Measurements from ENCODE around the gene KCNC1. TPM values are rescaled to one million over a fixed set of nuclear protein-coding genes. Genes with fewer than 3 reads are reported as not detected.

Gene KCNC1
- total RNA-seq, 1 donor from 2014 or later = not detected

DNA sequence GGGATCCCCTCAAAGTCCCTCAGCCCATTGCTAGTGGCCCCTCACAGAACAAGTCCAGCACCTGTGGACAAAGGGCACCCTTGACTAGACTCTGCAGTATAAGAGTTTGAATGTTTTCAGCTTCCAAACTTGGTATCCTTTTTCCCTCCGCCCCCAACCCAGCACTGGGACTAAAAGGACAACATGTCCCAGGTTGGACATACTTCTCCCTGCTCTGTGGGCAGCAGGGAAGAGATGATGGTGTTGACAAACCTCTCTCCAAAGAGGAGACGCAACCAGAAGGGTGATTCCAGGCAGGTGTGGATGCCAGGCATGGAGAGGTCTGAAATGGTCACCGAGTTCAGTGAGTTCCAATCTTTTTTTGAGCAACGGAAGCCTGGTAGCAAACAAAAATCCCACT, 19.7 kb upstream of the KCNC1 start:
- DNase-seq (ENCODE audit: low read depth in 2 of 2) = no peak

DNA sequence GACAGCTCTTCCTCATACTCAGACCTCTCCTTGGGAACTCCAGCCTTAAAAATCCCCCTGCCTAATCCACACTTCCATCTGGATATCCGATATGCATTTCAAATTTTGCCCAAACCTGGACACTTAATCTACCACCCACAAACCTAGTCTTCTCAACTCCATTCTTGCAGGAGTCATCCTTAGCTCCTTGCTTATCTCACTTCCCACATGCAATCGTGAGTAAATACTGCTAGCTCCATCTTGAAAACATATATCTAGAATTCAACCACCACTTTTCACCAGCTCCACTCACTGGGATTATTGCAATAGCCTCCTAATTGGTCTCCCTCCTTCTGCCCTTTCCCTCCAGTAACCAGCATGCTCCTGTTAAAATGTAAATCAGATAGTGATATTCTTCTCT, 17.8 kb upstream of the KCNC1 start:
- DNase-seq (ENCODE audit: low read depth in 2 of 2) = no peak

DNA sequence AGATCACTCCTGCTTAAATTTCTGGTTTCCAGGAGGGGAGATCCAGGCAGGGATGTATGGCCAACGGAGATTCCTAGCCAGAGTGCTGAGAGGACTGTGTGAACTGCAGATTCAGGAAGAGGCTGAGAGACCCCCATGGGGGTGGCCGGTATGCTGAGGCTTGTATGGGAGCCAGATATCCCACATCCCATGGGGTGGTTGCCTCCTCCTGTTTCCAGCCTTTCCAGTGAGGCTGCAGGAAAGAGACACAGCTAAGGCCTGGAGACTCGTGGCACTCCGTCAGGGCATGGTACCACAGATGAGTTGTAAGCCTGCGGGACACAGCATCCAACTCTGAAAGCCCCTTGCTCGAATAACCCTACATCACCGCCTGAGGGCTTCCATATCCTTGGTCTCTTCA, 16.6 kb upstream of the KCNC1 start:
- DNase-seq (ENCODE audit: low read depth in 2 of 2) = no peak

DNA sequence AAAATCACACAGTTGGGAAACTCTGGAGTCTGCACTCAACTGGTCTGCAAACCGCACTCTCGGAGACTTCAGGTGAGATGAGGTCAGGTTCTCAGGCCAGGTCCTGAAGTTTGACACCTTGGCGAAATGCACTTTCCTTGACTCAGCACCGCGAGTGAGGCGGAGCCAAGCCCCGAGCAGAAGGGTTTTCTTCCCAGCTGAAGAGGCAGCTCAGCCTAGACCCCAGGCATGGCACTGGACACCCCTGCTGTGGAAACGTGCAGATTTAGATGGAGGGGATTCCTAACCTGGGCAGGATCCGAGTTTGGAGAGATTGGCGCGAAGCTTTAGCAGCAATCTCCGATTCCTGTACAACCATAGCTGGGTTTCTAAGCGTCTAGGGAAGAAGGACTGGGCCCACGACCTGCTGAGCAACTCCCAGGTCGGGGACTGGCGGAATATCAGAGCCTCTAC, 16.0 kb upstream of the KCNC1 start:
- DNase-seq (ENCODE audit: low read depth in 2 of 2) = no peak

DNA sequence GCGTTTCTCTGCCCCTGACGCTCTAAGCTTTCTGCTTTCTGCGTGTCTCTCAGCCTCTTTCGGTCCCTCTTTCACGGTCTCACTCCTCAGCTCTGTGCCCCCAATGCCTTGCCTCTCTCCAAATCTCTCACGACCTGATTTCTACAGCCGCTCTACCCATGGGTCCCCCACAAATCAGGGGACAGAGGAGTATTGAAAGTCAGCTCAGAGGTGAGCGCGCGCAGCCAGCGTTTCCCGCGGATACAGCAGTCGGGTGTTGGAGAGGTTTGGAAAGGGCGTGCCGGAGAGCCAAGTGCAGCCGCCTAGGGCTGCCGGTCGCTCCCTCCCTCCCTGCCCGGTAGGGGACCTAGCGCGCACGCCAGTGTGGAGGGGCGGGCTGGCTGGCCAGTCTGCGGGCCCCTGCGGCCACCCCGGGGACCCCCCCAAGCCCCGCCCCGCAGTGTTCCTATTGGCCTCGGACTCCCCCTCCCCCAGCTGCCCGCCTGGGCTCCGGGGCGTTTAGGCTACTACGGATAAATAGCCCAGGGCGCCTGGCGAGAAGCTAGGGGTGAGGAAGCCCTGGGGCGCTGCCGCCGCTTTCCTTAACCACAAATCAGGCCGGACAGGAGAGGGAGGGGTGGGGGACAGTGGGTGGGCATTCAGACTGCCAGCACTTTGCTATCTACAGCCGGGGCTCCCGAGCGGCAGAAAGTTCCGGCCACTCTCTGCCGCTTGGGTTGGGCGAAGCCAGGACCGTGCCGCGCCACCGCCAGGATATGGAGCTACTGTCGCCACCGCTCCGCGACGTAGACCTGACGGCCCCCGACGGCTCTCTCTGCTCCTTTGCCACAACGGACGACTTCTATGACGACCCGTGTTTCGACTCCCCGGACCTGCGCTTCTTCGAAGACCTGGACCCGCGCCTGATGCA, 15.3 kb upstream of the KCNC1 start, which contains the start of gene MYOD1:
Gene MYOD1 (plus strand): TSS at position 544 of the 910 bp plus-strand sequence. CDS start 212 bp downstream, at position 756.
- DNase-seq (ENCODE audit: low read depth in 2 of 2) = no peak

DNA sequence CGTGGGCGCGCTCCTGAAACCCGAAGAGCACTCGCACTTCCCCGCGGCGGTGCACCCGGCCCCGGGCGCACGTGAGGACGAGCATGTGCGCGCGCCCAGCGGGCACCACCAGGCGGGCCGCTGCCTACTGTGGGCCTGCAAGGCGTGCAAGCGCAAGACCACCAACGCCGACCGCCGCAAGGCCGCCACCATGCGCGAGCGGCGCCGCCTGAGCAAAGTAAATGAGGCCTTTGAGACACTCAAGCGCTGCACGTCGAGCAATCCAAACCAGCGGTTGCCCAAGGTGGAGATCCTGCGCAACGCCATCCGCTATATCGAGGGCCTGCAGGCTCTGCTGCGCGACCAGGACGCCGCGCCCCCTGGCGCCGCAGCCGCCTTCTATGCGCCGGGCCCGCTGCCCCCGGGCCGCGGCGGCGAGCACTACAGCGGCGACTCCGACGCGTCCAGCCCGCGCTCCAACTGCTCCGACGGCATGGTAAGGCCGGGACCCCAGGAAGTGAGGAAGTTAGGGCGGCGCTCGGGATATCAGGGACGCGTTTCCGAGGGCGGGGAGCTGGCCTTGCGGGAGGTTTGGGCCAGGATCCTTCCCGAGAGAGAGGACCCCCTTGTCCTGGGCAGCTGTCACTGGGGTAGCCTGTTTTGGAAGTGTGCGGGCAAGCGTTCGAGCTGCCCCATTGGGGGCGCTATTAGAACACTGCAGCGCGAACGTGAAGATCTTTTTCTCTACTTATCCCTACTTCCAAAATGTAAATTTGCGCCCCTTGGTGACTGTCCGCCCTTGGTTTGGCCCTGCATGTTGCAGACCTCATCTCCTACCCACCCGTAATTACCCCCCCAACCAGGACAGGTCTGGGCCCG, 14.4 kb upstream of the KCNC1 start:
- DNase-seq (ENCODE audit: low read depth in 2 of 2) = peak; percentile 14 to 52

DNA sequence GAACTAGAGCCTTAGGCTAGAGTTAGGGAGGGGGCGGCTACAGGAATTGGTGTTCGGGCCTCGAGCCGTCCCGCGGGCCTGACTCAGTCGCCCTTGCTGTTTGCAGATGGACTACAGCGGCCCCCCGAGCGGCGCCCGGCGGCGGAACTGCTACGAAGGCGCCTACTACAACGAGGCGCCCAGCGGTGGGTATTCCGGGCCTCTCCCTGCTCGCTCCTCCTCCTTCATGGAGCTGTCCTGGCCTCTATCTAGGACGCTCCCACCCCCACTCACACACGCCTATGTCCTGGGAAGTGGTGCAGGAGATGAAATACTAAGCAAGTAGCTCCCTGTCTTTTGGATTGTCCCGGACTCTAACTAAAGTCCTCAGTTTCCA, 13.8 kb upstream of the KCNC1 start:
- no peak for DNase-seq (ENCODE audit: low read depth in 2 of 2)

DNA sequence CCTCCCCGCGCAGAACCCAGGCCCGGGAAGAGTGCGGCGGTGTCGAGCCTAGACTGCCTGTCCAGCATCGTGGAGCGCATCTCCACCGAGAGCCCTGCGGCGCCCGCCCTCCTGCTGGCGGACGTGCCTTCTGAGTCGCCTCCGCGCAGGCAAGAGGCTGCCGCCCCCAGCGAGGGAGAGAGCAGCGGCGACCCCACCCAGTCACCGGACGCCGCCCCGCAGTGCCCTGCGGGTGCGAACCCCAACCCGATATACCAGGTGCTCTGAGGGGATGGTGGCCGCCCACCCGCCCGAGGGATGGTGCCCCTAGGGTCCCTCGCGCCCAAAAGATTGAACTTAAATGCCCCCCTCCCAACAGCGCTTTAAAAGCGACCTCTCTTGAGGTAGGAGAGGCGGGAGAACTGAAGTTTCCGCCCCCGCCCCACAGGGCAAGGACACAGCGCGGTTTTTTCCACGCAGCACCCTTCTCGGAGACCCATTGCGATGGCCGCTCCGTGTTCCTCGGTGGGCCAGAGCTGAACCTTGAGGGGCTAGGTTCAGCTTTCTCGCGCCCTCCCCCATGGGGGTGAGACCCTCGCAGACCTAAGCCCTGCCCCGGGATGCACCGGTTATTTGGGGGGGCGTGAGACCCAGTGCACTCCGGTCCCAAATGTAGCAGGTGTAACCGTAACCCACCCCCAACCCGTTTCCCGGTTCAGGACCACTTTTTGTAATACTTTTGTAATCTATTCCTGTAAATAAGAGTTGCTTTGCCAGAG, 13.2 kb upstream of the KCNC1 start:
- no peak for DNase-seq (ENCODE audit: low read depth in 2 of 2)

DNA sequence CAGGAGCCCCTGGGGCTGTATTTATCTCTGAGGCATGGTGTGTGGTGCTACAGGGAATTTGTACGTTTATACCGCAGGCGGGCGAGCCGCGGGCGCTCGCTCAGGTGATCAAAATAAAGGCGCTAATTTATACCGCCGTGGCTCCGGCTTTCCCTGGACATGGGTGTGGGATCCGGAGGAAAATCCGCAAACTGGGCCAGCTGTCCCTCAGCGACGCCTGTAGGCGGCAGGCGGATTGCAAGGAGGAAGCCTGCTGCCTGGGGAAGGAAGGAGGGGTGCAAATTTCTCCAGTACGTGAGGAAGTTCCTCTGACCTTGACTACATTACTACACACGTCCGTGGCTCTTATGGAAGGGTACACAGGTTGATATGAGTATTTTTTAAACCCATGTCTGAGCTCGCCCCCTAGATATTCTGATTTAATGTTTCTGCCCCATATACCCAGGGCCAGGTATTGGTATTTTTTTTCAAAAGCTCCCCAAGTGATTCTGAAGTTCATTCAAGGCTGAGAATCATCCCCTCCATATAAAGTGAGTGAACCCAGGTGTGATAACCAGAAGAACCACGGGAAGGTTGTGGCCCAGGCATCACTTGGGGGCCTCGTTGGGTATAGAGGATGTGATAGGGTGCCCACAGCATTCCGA, 12.5 kb upstream of the KCNC1 start:
- peak in 1 of 2 donors; percentile 32 for DNase-seq (ENCODE audit: low read depth in 2 of 2)

DNA sequence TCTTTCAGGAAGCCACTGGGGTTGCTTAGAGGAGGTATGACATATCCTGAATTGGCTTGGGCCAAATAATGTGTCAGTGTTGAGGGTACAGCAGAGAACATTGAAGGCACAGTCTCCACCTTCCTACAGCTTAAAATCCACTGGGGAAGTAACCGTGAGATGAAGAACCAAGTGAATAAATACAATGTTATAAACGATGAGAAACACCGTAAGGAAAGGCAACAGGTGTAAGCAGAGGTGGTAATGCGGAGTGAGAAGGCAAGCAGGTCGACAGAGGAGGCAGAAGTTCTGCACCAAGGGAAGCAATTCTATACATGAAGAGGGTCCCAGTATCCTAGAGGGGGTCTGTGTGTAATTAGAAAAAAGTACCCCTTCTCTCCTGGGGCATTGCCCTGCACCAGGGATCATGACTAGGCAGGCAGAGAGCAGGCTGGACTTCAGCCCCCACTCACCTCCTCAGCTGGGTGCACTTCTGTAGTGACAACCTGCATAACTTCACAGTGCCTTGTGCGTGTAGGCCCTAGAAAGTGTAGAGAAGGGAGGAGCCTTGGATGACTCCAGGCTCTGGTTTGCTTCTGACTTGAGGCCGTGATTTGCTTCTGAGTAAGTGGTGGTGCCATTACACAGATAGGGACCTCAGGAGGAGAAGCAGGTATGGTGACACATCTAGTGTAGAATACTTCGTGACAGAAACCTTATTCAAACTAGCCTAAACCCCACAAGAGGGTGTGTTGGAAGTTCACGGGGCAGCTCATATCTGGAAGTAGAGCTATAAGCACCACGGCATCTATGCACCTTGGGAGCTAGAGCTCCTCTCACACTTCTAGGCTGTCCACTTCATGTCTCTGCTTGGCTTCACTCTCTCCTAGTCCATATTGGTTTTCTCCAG, 10.3 kb upstream of the KCNC1 start:
- no peak for DNase-seq (ENCODE audit: low read depth in 2 of 2)

DNA sequence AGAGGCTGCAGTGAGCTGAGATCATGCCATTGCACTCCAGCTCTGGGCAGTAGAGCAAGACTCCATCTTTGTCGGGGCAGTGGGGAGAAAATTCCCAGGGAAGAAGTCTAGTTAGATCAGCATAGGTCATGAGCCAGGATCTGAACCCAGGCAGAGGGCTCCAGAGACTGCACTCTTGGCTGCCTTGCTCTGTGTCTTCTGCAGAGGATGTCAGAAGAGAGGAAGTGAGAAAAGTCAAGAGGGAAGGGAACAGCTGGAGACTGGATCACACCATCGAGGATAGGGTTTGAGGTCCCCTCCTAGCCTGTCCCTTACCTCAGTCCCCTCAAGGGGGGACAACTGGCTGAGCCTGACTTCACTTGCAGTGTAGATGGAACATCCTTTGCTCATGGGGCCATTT, 9.4 kb upstream of the KCNC1 start:
- no peak for DNase-seq (ENCODE audit: low read depth in 2 of 2)

DNA sequence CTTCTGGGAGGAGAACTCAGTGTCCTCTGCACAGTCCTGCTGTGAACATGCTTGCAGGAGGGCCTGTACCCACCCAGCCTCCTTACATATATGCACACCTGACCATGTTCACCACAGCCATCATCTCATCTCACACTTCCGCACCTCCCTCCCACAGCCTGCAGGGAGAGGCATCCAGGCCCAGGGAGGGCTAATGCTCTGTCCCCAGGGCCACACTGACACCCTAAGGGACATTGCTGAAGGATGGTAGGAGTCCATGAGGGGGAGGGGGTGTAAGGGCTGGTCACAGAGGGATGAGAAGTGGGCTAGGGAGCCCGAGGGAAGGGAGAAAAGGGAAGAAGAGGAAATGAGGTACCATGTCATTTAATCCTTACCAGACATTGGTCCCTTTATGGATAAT, 4.4 kb upstream of the KCNC1 start:
- no peak for DNase-seq (ENCODE audit: low read depth in 2 of 2)

DNA sequence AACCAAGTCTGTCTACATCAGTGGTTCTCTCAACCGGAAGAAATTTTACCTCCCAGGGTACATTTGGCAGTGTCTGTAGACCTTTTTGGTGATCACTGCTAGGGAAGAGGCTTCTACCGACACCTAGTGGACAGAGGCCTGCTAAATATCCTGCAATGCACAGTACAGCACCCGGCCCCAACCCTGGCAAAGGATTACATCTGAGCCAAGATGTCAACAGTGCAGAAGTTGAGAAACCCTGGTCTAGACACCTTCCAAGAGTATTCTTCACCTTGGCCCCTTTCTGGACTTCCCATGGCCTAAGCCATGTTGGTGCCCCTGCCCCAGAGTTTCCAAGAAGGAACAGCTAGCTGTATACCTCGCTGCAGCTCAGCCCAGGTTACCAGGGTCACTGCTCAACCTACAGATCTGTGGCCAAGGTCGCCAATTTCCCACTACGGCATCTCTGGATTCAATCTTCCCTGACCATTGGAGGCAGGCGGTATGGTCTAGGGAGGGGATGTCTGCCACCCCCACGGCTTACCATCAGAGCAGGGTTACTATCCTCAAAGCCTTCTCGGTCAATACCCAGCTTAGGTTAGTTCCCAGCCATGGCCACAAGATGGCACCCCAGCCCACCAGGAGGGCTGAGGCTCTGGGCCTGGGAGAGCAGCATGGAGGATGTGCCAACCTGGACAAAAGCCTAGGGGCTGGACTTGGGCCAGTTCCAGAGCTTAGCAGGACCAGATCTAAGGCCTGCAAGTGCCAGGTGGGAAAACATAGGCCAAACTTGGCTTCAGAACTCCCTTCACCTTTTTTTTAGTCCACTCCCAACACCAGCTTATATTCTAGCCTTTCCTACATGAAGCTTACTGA, 3.7 kb upstream of the KCNC1 start:
- DNase-seq (ENCODE audit: low read depth in 2 of 2) = peak; percentile 60 to 74

DNA sequence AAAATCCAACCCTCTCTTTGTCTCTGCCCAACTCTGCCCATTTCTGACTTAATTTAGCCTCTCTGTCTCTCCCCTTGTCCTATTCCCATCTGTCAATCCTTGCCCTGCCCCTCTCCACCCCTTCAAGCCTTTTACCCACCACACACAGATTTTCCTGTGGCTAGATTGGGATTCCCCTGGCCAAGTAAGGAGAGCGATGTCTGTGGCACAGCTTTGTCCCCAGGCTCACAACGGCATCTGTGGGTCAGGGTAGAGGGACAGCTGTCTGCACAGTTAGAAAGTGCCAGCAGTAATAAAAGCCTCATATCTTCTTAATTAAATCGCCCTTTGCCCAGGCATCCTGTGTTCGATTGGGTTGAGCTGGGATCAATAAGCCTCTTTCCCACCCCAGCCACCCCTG, 1.3 kb upstream of the KCNC1 start:
- DNase-seq (ENCODE audit: low read depth in 2 of 2) = no peak

DNA sequence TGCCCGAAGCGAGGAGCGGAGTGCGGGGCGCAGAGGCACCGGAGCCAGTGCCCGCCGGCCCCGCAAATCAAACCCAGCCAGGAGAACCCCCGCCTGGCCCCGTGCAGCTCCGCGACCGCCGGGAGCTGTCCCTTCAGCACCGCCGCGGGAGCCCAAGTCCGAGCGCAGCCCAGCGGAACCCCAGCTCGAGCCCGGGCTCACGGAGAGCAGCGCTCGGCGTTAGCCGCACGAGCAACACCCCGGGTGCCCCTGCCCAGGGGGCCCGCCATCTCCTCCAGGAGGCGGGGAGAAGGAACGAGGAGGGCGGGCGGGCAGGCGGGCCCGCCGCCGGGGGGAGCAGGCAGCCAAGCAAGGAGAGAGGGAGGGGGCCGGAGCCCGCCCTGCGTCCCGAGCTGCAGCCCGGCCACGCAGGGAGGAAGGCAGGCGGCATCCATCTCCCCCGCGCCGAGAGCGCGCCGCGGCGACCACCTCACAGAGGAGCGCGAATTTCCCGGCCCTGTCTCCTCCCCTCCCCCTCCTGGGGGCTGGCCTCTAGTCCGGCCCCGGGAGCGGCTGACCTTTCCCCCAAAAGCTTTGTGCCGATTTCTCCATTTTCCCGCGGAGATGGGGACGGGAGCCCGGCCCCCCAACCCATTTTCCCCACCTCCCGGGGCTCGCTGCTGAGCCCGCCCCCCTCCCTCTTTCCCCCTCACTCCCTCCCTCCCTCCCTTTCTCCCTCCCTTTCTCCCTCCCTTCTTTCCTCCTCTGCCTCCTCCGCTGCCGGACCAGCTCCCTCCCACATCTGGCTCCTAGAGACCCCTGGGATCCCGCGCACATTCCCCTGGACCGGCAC, 621 bp downstream of the KCNC1 start:
- peak; percentile 23 to 81 for DNase-seq (ENCODE audit: low read depth in 2 of 2)

DNA sequence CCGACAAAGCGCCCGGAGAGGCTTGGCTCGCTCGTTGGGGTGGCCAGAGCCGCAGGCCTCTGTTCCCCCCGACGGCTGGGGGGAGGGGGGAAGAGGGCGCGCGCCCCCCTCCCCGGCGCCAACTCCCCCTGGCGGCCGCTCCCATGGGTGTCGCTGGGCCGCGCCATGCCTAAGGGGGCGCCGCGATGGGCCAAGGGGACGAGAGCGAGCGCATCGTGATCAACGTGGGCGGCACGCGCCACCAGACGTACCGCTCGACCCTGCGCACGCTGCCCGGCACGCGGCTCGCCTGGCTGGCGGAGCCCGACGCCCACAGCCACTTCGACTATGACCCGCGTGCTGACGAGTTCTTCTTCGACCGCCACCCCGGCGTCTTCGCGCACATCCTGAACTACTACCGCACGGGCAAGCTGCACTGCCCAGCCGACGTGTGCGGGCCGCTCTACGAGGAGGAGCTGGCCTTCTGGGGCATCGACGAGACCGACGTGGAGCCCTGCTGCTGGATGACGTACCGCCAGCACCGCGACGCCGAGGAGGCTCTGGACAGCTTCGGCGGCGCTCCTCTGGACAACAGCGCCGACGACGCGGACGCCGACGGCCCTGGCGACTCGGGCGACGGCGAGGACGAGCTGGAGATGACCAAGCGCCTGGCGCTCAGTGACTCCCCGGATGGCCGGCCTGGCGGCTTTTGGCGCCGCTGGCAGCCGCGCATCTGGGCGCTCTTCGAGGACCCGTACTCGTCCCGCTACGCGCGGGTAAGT, 1.4 kb downstream of the KCNC1 start:
- DNase-seq (ENCODE audit: low read depth in 2 of 2) = no peak

DNA sequence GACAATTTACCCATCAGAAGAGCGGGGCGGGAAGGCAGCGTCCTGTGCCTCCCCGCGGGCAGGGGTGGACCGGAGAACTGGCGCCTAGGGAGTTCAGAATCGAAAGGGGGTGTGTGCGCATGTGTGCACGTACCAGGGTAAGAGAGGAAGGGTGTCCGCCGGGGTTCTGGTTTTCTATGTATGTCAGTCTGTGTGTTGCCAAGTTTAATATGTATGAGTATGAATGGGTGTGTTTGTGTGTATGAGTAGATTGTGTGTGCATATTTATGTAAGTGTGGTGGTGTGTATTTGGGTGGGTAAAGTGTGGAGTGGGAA, 2.0 kb downstream of the KCNC1 start:
- no peak for DNase-seq (ENCODE audit: low read depth in 2 of 2)

Measured in dermis microvascular lymphatic vessel endothelial cell (primary cell).